Esophagus squamous epithelium (tissue), 4 donors: ENCODE results near the gene SIDT1.

ENCODE experiments used
- POLR2A ChIP-seq, 4 donors: fragments of 450-650 bp; IDR thresholded peaks; one replicate each; pipeline ENCODE4 v1.6.1; 2017; ENCODE audit warnings: antibody characterized with exemption in 4 of 4, mild to moderate bottlenecking in 4 of 4, moderate library complexity in 3 of 4
- TF ChIP-seq, protein P1 (sequence below), 6 experiments: fragments of 450-650 bp in 4 of 6; fragments of 200-600 bp in 2 of 6; sonication (generic) in 2 of 6; IDR thresholded peaks; one replicate each; pipeline ENCODE4 v1.5.1; 2016 to 2019; ENCODE audit warnings: antibody characterized with exemption in 6 of 6, mild to moderate bottlenecking in 4 of 6, moderate library complexity in 4 of 6

DNA sequence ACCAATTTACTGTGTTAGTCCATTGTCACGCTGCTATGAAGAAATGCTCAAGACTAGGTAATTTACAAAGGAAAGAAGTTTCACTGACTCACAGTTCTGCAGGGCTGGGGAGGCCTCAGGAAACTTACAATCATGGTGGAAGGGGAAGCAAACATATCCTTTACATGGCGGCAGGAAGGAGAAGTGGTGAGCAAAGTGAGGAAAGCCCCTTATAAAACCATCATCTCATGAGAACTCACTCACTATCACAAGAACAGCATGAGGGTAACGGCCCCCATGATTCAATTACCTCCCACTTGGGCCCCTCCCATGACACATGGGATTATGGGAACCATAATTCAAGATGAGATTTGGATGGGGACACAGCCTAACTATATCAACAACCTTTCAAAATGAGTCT lies 143.9 kb downstream of the SIDT1 start:
- TF ChIP-seq, protein P1, sequence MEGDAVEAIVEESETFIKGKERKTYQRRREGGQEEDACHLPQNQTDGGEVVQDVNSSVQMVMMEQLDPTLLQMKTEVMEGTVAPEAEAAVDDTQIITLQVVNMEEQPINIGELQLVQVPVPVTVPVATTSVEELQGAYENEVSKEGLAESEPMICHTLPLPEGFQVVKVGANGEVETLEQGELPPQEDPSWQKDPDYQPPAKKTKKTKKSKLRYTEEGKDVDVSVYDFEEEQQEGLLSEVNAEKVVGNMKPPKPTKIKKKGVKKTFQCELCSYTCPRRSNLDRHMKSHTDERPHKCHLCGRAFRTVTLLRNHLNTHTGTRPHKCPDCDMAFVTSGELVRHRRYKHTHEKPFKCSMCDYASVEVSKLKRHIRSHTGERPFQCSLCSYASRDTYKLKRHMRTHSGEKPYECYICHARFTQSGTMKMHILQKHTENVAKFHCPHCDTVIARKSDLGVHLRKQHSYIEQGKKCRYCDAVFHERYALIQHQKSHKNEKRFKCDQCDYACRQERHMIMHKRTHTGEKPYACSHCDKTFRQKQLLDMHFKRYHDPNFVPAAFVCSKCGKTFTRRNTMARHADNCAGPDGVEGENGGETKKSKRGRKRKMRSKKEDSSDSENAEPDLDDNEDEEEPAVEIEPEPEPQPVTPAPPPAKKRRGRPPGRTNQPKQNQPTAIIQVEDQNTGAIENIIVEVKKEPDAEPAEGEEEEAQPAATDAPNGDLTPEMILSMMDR (IDR thresholded peaks at IDR 0.05): no peak
- TF ChIP-seq POLR2A (IDR thresholded peaks at IDR 0.05): no peak
